Vagina (tissue), 2 donors: ENCODE results near the gene CHCHD6. TPM values are rescaled to one million over a fixed set of nuclear protein-coding genes. Genes with fewer than 3 reads are reported as not detected.
A peak's percentile ranks its signal among the peaks of the same experiment; 100 is the strongest.

Source experiments
- DNase-seq, 2 donors: peaks; one replicate each; pipeline ENCODE4 v3.0.0-alpha.2; 2017; ENCODE audit errors: extremely low spot score in 2 of 2
- H3K27ac ChIP-seq: fragments of 200-600 bp; sonication (generic); one replicate; pipeline ENCODE4 v1.5.1; 2019
- H3K27me3 ChIP-seq: fragments of 200-600 bp; sonication (generic); one replicate; pipeline ENCODE4 v1.5.1; 2019
- H3K36me3 ChIP-seq, 2 donors: fragments of 200-600 bp; sonication (generic); one replicate each; pipeline ENCODE4 v1.5.1; 2017 to 2019
- H3K4me1 ChIP-seq: fragments of 200-600 bp; sonication (generic); one replicate; pipeline ENCODE4 v1.5.1; 2019
- H3K4me3 ChIP-seq, 2 donors: fragments of 200-600 bp; sonication (generic); 1 replicate in 1 of 2; 2 replicates in 1 of 2; pipeline ENCODE4 v1.5.1; 2016 to 2019
- H3K9me3 ChIP-seq: fragments of 200-600 bp; sonication (generic); one replicate; pipeline ENCODE4 v1.5.1; 2019
- POLR2A ChIP-seq, 2 donors: fragments of 450-650 bp; IDR thresholded peaks; one replicate each; pipeline ENCODE4 v1.6.1; 2017; ENCODE audit warnings: antibody characterized with exemption in 2 of 2, mild to moderate bottlenecking in 2 of 2, moderate library complexity in 2 of 2
- POLR2AphosphoS5 ChIP-seq, 2 donors: sonication (generic); formaldehyde crosslinking; IDR thresholded peaks; one replicate each; pipeline ENCODE4 v1.9.0; 2017; ENCODE audit warnings: antibody characterized with exemption in 2 of 2, mild to moderate bottlenecking in 2 of 2, low read depth in 1 of 2; ENCODE audit not compliant: insufficient read depth in 1 of 2
- intact Hi-C: fragments of 100-400 bp; cut with DNase I; formaldehyde crosslinking; loops from one replicate; pipeline ENCODE4 v1.15.1; 2023
- total RNA-seq: library from RNA; depleted of rRNA; stranded (reverse); fragments of >200 nt; gene quantifications from one replicate; pipeline ENCODE4 v1.2.3, GENCODE V29; 2016
- TF ChIP-seq, protein P1 (sequence below), 3 experiments: fragments of 450-650 bp in 2 of 3; fragments of 200-600 bp in 1 of 3; sonication (generic) in 1 of 3; IDR thresholded peaks; one replicate each; pipeline ENCODE4 v1.5.1; 2017 to 2019; ENCODE audit warnings: antibody characterized with exemption in 3 of 3, mild to moderate bottlenecking in 2 of 3, moderate library complexity in 2 of 3

Gene CHCHD6
- total RNA-seq, 1 donor from 2014 or later: 12.8 TPM

GRCh38 chr3:126666658-126667528, 37.1 kb upstream of the CHCHD6 start:
- Histone ChIP-seq H3K4me1 (no peaks in the 10 kb centered on the region), H3K9me3 (no peaks in the 10 kb centered on the region), H3K4me3 (no peak overlapping the region), H3K36me3 (no peaks in the 10 kb centered on the region), H3K27ac (no peak overlapping the region), H3K27me3 (no peaks in the 10 kb centered on the region)
- intact Hi-C loops: no loop called here
- peak; percentile 83 to 93 for DNase-seq
- TF ChIP-seq POLR2A (IDR thresholded peaks at IDR 0.05) (no peak), POLR2AphosphoS5 (IDR thresholded peaks at IDR 0.05; ENCODE audit: insufficient read depth in 1 of 2, low read depth in 1 of 2) (no peak)
- TF ChIP-seq, protein P1, sequence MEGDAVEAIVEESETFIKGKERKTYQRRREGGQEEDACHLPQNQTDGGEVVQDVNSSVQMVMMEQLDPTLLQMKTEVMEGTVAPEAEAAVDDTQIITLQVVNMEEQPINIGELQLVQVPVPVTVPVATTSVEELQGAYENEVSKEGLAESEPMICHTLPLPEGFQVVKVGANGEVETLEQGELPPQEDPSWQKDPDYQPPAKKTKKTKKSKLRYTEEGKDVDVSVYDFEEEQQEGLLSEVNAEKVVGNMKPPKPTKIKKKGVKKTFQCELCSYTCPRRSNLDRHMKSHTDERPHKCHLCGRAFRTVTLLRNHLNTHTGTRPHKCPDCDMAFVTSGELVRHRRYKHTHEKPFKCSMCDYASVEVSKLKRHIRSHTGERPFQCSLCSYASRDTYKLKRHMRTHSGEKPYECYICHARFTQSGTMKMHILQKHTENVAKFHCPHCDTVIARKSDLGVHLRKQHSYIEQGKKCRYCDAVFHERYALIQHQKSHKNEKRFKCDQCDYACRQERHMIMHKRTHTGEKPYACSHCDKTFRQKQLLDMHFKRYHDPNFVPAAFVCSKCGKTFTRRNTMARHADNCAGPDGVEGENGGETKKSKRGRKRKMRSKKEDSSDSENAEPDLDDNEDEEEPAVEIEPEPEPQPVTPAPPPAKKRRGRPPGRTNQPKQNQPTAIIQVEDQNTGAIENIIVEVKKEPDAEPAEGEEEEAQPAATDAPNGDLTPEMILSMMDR (IDR thresholded peaks at IDR 0.05): no peak

- intact Hi-C loops: no loop called here
- TF ChIP-seq, protein P1 (IDR thresholded peaks at IDR 0.05): no peak
- TF ChIP-seq POLR2A (IDR thresholded peaks at IDR 0.05) (no peak), POLR2AphosphoS5 (IDR thresholded peaks at IDR 0.05; ENCODE audit: insufficient read depth in 1 of 2, low read depth in 1 of 2) (no peak)
- peak; percentile 77 to 94 for DNase-seq
These were observed 36.2 kb upstream of the CHCHD6 start for GRCh38 chr3:126667631-126668449.

DNA sequence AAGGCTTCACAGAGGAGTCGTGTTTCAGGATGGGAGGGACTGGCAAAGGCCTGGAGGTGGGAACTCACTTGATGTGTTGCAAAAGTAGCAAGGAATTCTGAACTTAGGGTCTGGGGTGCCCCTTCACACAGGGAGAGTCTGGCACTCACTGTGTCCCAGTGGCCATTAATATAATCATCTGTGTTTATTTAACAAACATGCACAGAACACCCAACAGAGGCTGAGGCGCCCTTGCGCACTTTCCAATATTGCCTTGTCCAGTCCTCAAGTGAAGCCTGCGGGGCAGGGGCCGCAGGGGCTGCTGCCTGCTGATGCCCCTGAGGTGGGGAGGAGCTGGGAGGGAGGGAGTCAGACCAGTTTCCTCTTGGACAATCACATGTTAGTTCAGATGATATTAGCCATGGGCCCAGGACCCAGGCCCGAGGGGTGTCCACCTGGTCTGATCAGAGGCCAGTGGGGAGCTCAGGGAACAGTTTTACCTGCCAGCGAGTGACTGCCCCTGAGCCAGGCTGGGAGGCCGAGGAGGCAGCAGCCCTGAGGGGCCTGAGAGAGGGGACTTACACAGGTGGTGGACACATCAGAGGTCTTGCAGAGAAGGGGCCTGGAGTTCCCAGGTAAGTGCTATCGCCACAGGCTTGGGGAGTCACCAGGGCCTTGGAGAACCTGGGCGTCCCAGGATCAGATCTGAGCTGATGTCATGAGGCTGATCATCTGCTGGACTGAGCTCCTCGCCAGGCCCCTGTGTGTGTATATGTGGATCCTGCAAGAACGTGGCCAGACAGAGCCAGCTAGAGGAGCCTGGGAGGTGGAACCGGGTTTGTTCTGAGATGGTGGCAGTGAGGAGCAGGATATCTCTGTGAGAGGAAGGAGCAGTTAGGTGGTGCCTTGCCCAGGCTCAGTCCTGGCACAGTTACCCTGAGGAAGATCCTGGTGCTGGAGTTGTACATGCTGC, 35.3 kb upstream of the CHCHD6 start:
- Histone ChIP-seq H3K9me3 (no peaks in the 10 kb centered on the region), H3K4me3 (no peak overlapping the region), H3K27ac (no peak overlapping the region), H3K36me3 (no peaks in the 10 kb centered on the region), H3K4me1 (no peaks in the 10 kb centered on the region), H3K27me3 (no peaks in the 10 kb centered on the region)
- intact Hi-C loops: no loop called here
- TF ChIP-seq POLR2AphosphoS5 (IDR thresholded peaks at IDR 0.05; ENCODE audit: insufficient read depth in 1 of 2, low read depth in 1 of 2) (no peak), POLR2A (IDR thresholded peaks at IDR 0.05) (no peak)
- peak; percentile 77 to 79 for DNase-seq

More at GRCh38 chr3:126667631-126668449, 36.2 kb upstream of the CHCHD6 start:
- Histone ChIP-seq H3K27ac (no peak overlapping the region), H3K36me3 (no peaks in the 10 kb centered on the region), H3K9me3 (no peaks in the 10 kb centered on the region), H3K27me3 (no peaks in the 10 kb centered on the region), H3K4me3 (no peak overlapping the region), H3K4me1 (no peaks in the 10 kb centered on the region)

DNA sequence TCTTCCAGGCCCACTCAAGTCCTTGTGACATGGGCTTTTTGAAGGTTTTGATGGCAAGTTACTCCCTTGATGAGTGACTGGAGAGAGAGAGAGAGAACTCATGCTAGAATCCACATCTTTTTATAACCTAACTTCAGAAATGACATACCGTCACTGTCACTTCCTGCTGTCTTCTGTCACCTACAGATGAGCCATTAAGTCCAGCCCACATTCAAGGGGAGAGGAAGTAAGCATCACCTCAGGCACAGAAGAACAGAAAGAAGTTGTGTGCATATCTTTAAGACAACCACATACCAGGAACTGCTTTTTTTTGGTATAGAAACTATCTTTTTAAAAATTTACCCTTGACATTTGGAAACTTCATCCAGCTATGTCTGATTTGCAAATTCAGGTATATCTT, 32.5 kb upstream of the CHCHD6 start:
- TF ChIP-seq, protein P1 (IDR thresholded peaks at IDR 0.05): no peak
- TF ChIP-seq POLR2AphosphoS5 (IDR thresholded peaks at IDR 0.05; ENCODE audit: insufficient read depth in 1 of 2, low read depth in 1 of 2) (no peak), POLR2A (IDR thresholded peaks at IDR 0.05) (no peak)
- no peak overlapping the region for H3K4me3 ChIP-seq
- no peaks in the 10 kb centered on the region for H3K9me3 ChIP-seq
- no peaks in the 10 kb centered on the region for H3K36me3 ChIP-seq
- no peaks in the 10 kb centered on the region for H3K27me3 ChIP-seq
- no peaks in the 10 kb centered on the region for H3K4me1 ChIP-seq
- no peak overlapping the region for H3K27ac ChIP-seq
- intact Hi-C loops: no loop called here
- no peak for DNase-seq

DNA sequence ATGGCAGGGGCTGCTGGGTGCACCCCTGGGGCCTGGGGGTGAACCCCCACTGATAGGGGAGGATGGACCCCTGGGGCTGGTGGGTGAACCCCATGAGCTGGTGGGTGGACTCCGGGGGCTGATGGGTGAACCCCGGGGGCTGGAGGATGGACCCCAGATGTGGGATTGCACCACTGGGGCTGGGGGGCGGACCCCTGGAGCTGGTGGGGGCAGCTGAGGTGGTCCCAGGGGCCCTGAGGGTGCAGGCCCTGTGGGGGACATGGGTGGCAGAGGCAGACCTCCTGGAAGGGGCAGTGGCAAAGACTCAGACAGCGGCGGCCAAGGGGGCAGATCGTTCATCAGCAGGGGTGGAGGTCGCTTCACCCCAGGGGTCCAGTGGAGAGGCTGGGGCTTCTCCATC, 31.7 kb upstream of the CHCHD6 start:
- intact Hi-C loops: no loop called here
- DNase-seq: peak; percentile 67 to 84

More for the DNA sequence above, 31.7 kb upstream of the CHCHD6 start:
- Histone ChIP-seq H3K4me1 (no peaks in the 10 kb centered on the region), H3K27ac (no peak overlapping the region), H3K36me3 (no peaks in the 10 kb centered on the region), H3K27me3 (no peaks in the 10 kb centered on the region), H3K4me3 (no peak overlapping the region), H3K9me3 (no peaks in the 10 kb centered on the region)
- TF ChIP-seq, protein P1 (IDR thresholded peaks at IDR 0.05): no peak
- TF ChIP-seq POLR2A (IDR thresholded peaks at IDR 0.05) (no peak), POLR2AphosphoS5 (IDR thresholded peaks at IDR 0.05; ENCODE audit: insufficient read depth in 1 of 2, low read depth in 1 of 2) (no peak)
